Breast epithelium (tissue), 3 donors: Measurements from ENCODE around the gene CBR1.

ENCODE experiments used
- POLR2A ChIP-seq: fragments of 450-650 bp; IDR thresholded peaks from one replicate; pipeline ENCODE4 v1.6.1; 2016; ENCODE audit warnings: antibody characterized with exemption, mild to moderate bottlenecking, moderate library complexity
- TF ChIP-seq, protein P1 (sequence below), 3 donors: fragments of 450-650 bp; IDR thresholded peaks; one replicate each; pipeline ENCODE4 v1.5.1; 2016 to 2017; ENCODE audit warnings: antibody characterized with exemption in 3 of 3, mild to moderate bottlenecking in 3 of 3, moderate library complexity in 3 of 3

DNA sequence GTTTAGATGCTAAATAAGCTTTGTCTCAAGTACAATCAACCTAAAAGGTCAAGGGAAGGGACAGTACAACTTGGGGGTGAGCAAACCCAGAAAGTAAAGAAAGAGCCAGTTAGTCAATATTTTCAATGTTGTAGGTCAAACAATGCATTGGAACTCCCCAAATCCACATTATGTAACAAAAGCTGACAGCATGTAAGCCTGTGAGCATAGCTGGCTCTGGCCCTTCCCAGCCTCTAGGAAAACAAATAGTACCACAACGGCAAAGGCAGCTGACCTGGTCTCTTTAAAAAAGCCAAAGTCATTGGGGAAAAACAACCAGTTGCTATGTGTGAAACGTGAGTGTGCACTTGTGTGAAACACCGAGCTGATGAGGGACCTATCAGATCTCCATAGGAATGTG, 3.4 kb downstream of the CBR1 start:
- TF ChIP-seq, protein P1, sequence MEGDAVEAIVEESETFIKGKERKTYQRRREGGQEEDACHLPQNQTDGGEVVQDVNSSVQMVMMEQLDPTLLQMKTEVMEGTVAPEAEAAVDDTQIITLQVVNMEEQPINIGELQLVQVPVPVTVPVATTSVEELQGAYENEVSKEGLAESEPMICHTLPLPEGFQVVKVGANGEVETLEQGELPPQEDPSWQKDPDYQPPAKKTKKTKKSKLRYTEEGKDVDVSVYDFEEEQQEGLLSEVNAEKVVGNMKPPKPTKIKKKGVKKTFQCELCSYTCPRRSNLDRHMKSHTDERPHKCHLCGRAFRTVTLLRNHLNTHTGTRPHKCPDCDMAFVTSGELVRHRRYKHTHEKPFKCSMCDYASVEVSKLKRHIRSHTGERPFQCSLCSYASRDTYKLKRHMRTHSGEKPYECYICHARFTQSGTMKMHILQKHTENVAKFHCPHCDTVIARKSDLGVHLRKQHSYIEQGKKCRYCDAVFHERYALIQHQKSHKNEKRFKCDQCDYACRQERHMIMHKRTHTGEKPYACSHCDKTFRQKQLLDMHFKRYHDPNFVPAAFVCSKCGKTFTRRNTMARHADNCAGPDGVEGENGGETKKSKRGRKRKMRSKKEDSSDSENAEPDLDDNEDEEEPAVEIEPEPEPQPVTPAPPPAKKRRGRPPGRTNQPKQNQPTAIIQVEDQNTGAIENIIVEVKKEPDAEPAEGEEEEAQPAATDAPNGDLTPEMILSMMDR (IDR thresholded peaks at IDR 0.05): no peak
- no peak for TF ChIP-seq POLR2A
